Measurements from ENCODE around the gene EYS.
"Not testable (repeated sequence)": the region's sequence is repeated elsewhere in the genome, so short reads cannot be mapped to it uniquely, and the experiment has no call there.

Gene EYS

GRCh38 chr6:65064844-65065243 is 642.2 kb downstream of the EYS start:
- DNase-seq, result no peak

DNA sequence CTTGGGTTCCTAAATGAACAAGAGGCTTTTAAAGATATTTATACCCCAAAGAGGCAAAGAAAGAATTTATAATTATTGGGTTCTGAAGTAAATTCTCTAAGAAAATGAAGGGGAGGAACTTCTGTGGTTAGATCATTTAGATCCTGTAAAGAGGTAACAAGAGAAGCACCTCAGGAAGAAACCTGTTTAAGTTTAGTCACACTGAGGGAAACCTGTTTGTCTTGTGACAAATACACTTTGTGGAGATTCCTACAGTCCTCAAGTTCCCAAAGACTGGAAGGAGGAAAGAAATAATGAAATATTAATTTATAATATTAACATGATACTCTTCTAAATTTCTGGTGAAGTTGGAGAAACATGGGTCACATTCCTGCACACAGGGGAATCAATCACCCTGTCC is 647.5 kb downstream of the EYS start:
- no peak for DNase-seq

GRCh38 chr6:65055545-65055944 is 651.5 kb downstream of the EYS start:
- no peak for DNase-seq

DNA sequence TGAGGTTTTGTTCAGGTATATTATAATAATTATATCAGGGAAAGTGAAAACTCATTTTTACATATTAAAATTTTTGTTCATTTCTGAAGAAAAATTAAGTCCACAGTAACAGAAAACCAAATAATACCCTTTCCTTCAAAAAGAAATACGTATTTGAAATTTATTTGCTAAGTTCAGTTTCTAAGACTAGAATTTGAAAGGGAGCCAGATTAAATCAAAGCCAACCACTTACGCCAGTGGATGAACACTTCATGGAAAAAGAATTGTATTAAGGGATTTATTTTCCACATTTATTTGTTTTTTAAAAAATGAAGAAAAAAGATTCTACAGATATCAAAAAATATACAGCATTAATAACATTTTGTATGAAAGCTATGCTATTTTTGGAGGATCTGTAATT is 654.4 kb downstream of the EYS start:
- no peak for DNase-seq

GRCh38 chr6:65045801-65046200 is 661.2 kb downstream of the EYS start:
- DNase-seq, result no peak

DNA sequence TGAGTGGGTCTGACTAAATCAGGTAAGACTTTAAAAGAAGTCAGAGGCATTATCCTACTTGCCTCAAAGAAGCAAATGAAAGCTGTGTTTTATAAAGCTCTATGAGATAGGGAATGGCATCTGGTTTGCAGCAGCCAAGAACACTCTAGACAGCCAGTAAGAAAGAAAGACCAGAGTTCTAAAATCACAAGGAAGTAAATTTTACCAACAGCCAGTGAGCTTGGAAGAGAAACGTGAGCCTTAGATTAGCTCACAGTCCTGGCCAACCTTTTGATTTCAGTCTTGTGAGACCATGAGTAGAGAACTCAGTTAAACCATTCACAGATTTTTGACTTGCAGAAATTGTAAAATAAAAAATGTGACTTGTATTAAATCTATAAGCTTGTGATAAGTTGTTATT is 693.0 kb downstream of the EYS start:
- DNase-seq, result no peak

DNA sequence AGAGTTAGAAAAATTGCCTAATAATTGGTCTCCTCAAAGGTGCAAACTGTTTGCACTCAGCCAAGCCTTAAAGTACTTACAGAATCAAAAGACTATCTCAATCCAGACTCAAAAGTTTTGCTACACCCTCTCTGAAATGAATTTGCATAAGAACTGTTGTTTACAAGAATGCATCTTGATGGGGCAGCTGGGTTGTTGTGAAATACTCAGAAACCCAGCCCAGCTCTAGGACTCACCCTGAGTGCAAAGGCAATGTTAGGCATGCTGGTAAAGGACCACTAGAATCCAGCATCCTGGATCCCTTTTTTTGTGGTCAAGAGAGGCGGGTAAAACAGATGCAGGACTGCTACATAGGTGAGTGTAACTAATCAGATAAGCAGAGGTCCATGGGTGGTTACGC is 700.2 kb downstream of the EYS start:
- DNase-seq, result no peak

- no peak for DNase-seq
These were observed 702.7 kb downstream of the EYS start for GRCh38 chr6:65004283-65004682.

DNA sequence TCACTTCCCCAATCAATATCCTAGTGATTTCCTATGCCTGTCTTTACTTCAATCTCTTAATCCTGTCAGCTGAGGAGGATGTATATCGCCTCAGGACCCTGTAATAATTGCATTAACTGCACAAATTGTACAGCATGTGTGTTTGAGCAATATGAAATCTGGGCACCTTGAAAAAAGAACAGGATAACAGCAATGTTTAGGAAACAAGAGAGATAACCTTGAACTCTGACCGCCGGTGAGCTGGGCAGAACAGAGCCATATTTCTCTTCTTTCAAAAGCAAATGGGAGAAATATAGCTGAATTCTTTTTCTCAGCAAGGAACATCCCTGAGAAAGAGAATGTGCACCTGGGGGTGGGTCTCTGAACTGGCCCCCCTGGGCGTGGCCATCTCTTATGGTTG is 704.1 kb downstream of the EYS start:
- not testable (repeated sequence) for DNase-seq

DNA sequence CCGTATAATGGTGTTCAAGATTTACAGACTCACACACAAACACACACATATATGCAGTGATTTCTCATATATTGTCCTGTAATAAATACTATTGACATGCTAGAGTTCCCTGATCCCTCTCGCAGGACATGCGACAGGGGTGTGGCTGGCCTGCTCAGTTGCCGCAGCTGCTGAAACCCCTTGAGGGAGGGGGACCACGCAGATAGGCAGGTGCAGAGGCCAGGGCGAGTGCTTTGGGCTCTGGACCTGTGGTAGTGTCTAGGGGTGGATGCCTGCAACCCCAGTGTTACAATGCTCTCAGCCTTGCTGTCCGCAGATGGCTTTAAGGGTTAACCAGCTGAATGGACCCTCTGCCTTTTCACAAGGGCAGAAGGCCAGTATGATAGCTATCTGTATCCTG is 706.2 kb downstream of the EYS start:
- no peak for DNase-seq

DNA sequence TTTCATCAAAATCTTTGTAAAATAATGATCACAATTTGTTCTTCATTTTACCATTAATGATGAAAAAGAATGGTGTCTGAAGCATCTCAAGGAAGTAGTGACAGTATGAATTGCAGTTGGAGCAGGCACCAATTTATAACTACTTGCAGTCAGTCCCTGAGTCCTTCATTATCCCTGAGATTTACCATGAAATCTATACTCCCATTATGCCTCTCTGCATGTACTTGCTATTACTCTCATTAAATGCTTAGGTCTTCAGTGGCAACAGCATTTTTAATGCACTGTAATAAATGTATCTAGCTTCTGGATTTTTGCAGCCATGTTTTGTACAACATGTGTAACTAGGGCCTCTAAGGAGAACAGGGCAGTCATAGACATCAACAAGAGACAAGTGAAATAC is 708.8 kb downstream of the EYS start:
- DNase-seq, result no peak

DNA sequence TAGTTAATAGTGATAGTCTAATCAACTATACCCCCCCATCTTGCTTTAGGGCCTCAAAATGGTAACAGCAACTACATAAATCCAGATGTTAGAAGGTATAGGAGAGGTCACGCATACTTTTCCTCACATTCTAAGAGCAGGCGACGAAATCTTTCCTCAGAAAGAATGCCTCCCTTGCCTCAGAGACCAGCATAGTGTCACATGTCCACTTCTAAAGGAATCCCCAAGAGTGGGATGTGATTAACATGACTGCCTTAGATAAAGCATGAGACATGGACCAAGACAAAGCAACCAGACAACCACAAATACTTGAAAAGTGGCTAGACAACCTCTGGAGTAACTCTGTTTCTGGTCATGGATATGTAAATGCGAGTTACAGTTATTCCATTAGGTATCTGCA is 710.7 kb downstream of the EYS start:
- DNase-seq, result no peak

- DNase-seq, result no peak
These were observed 716.2 kb downstream of the EYS start for GRCh38 chr6:64990652-64991304.

GRCh38 chr6:64988148-64988547 is 718.9 kb downstream of the EYS start:
- DNase-seq, result no peak

- no peak for DNase-seq
These were observed 720.0 kb downstream of the EYS start for GRCh38 chr6:64987066-64987465.

DNA sequence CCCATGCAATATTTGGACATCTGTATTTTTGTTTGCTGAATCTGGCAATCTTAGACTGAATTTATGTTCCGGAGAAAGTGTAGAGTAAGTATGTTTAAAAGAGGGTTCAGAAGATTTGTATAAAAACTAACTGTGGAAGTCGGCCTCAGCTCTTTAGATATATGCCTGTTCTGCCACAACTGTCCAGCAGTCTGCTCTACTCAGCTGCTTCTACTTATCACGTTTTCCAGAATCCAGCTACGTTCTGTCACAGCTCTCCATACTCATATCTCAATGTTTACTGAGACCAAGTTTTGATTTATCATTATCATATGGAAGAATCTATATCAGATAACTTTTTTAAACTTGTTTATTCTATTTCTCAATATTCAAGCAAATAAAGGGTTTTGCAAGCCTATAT is 721.3 kb downstream of the EYS start:
- DNase-seq, result peak in 1 of 2 experiments; percentile 51

DNA sequence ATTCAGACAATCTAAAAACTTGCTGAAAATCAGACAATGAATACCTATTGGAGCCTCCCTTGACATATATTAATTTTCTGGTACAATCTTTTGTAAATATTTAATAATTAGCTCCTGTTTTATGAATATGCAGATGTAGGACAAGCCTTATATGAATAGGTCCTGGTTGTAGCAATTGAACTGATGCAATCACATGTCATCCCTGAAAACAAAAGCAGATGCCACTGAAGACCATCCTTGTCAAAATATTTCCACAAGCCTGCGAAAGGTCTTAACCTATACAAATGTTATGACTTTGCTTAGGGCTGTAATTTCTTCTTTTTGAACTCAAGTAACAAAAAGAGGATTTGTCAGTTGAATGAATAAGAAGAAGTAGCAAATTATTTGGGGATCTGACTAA is 722.1 kb downstream of the EYS start:
- no peak for DNase-seq

DNA sequence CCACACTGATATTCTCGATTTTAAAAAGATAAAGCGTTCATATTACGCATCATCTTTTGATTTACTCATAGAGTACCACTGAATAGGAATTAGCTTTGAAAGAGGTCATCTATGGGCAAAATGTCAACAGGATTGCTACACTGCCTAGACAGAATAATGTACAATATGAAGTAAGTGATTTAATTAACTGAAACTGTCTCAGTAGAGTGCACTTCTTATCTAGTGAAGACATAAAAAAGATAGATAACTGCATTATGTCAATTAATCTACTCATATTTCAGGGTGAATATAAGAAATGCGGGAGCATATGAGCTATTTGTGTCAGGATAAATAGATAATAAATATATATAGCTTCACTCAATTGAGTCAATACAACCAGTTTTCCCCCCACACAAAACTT is 723.9 kb downstream of the EYS start:
- DNase-seq, result no peak

DNA sequence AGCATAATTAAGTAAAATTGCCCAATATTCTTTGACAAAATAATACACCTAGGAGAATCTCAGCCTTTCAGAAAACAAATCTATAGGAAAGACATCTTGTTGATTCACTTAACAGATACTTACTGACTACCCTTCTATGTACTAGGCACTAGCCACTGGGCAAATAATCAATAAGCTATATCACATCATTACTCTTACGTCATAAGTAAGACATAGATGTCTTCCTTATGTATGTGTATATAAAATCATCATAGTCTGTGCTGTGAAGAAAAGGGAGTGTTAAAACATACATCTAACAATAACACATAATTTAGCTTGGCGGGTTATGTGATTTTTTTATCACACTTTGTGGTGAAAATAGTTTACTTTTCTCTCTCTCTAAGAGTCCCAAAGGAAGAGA is 733.9 kb downstream of the EYS start:
- no peak for DNase-seq

DNA sequence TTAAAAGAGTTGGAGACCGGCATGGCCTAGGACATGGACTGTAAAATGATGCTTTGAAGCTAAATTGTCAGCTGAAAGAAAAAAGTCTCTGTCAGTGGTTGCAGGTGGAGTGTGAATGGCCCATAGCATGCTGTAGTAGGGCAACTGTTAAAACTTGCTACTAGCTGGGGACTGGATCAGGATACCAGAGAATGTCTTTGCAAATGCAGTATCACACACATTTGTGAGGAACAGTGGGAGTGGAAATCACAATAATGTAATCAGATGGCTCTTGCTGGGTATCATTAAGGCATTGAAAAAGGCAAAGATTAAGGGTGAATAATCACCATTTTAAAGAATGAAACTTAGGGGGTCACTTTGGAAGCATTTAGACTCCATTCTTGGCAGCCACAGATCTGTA is 737.9 kb downstream of the EYS start:
- no peak for DNase-seq

DNA sequence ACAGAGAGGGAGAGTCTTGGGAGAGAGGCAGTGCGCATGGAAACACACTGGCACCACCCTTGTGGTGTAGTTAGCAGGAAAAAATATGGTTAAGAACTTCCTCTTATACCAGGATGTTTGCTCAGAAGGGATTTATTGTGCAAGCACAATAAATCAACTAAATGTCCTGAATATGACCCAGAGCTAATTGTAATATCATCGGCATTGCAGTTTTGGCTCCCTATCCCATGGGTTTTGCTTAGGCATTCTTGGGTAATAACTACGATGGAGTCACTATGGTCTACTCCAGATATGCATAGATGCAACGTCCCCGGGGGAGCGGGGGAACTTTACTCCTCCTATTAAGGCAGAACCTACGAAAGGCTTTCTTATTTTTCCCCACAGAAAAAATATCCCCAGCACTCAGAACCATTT is 751.6 kb downstream of the EYS start:
- no peak for DNase-seq

- DNase-seq, result no peak
These were observed 757.8 kb downstream of the EYS start for GRCh38 chr6:64949257-64949656.

GRCh38 chr6:64948261-64948660 is 758.8 kb downstream of the EYS start:
- no peak for DNase-seq

DNA sequence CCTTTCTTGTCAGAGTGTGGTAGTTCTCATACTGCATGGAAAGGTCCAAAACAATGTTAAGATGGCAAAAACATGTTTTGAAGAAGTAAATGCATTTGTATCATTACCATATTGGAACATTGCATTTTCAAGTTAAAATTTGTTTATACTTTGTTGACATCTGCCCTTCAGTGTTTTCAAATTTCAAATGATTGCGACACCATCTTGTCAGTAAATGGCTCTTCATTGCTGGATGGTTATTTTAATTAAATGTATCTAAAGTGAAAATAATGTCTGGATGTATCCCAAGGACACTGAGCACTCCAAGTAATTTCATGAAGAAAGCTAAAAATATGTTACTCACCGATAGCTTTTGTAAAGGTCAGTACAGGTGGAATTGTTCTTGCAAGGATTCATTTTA is 761.6 kb downstream of the EYS start:
- DNase-seq, result no peak

DNA sequence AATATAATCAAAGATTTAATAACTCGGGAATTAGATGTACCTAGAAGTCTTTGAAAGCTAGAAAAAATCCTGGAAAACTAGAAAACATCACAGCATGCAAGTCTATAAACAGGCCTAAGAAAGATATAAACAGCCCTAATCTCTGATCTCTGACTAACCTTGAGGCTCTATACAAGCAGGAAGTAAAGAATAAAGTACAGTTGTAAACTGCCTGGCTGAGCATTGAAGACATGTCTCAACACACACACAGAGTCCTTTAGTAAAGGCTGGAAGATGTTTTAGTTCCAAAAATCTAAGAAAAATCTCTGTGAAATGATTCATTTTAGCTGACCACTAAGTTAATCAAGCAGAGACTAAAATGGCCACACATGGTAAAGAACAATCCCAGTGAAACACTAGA is 774.5 kb downstream of the EYS start:
- DNase-seq, result no peak

GRCh38 chr6:64930681-64931080 is 776.3 kb downstream of the EYS start:
- DNase-seq, result no peak
